K562 (cell line): ENCODE data around the gene BRAT1. TPM values are rescaled to one million over a fixed set of nuclear protein-coding genes. Genes with fewer than 3 reads are reported as not detected.

Experiments
- ATAC-seq: fragments of 200-7000 bp; cut with Tn5 transposase; 3 replicates; pipeline ENCODE4 v1.9.1; 2020; ENCODE audit warnings: moderate library complexity
- BruUV-seq: library from RNA; stranded (reverse); fragments of 400-500 nt; replicated peaks from 2 replicates; lab custom pipeline; 2021; lab: Mats Ljungman, UMichigan
- CTCF ChIA-PET: fragments of 300-600 bp; formaldehyde crosslinking; extraction: SDS; loops from one replicate; lab custom pipeline; 2021; ENCODE audit warnings: low intra/inter-chr PET ratio; lab: Yijun Ruan, JAX
- POLR2A ChIA-PET: fragments of 300-600, 350-650 bp; sonication (Branson Sonifier 250); formaldehyde crosslinking; extraction: SDS; loops from one replicate; lab custom pipeline; 2021; ENCODE audit warnings: antibody characterized with exemption, inconsistent platforms; lab: Yijun Ruan, JAX
- DNase-seq, 4 experiments: peaks; one replicate each; pipeline versions ENCODE4 v3.0.0 to v3.0.0-alpha.2; 2011 to 2018; ENCODE audit warnings: low spot score in 3 of 4, mixed read lengths in 3 of 4; ENCODE audit errors: extremely low read depth in 1 of 4
- FAIRE-seq: peaks from 2 replicates; lab custom pipeline; 2011; peaks lifted over from hg19 to GRCh38; lab: Jason Lieb, UNC
- H2AFZ ChIP-seq: 2 replicates; pipeline ENCODE4 v1.6.0; 2011; ENCODE audit warnings: low read depth, low read length, control low read depth, inconsistent platforms
- H3K27ac ChIP-seq: fragments of 200-600 bp; 3 replicates; pipeline ENCODE4 v1.8.0; 2011; ENCODE audit warnings: low read depth, mild to moderate bottlenecking, control low read depth, inconsistent platforms, low read length, moderate library complexity, mixed read lengths; ENCODE audit errors: extremely low read depth
- H3K27me3 ChIP-seq, 2 experiments: fragments of 300-600 bp in 1 of 2; 2 replicates in 1 of 2; 3 replicates in 1 of 2; pipeline versions ENCODE4 v1.6.0 to v1.8.0; 2011; ENCODE audit warnings: inconsistent platforms in 2 of 2, low read length in 2 of 2, mild to moderate bottlenecking in 1 of 2, mixed read lengths in 1 of 2, moderate library complexity in 1 of 2; ENCODE audit not compliant: control insufficient read depth in 2 of 2, insufficient read depth in 2 of 2
- H3K36me3 ChIP-seq: fragments of 300-600 bp; 3 replicates; pipeline ENCODE4 v1.8.0; 2011; ENCODE audit warnings: mild to moderate bottlenecking, low read length, inconsistent platforms; ENCODE audit not compliant: control insufficient read depth, insufficient read depth
- H3K4me1 ChIP-seq, 2 experiments: fragments of 200-600 bp in 1 of 2; replicated peaks in 1 of 2; 2 replicates in 1 of 2; 3 replicates in 1 of 2; pipeline versions ENCODE4 v1.5.1 to v1.8.0; 2011; ENCODE audit warnings: inconsistent platforms in 2 of 2, low read length in 2 of 2, mild to moderate bottlenecking in 1 of 2, mixed read lengths in 1 of 2, moderate library complexity in 1 of 2; ENCODE audit not compliant: control insufficient read depth in 2 of 2, insufficient read depth in 2 of 2
- H3K4me2 ChIP-seq: 2 replicates; pipeline ENCODE4 v1.6.1; 2011; ENCODE audit warnings: low read length, control low read depth, inconsistent platforms, mixed read lengths; ENCODE audit not compliant: insufficient read depth
- H3K4me3 ChIP-seq: fragments of 200-600 bp; sonication (generic), shearing (Covaris generic); 2 replicates; pipeline ENCODE4 v1.5.1; 2016; ENCODE audit warnings: control low read depth, inconsistent platforms
- H3K79me2 ChIP-seq: fragments of 200-600 bp; 3 replicates; pipeline ENCODE4 v1.8.0; 2011; ENCODE audit warnings: low read length, inconsistent platforms; ENCODE audit not compliant: control insufficient read depth, insufficient read depth
- H3K9ac ChIP-seq, 2 experiments: 2 replicates each; pipeline versions ENCODE4 v1.6.0 to v1.6.1; 2011; ENCODE audit warnings: low read depth in 2 of 2, low read length in 2 of 2, control low read depth in 1 of 2, inconsistent platforms in 1 of 2, mild to moderate bottlenecking in 1 of 2, mixed read lengths in 1 of 2; ENCODE audit not compliant: insufficient read depth in 1 of 2
- H3K9me1 ChIP-seq: one replicate; pipeline ENCODE4 v1.6.0; 2011; ENCODE audit warnings: inconsistent platforms, mild to moderate bottlenecking, low read length, moderate library complexity; ENCODE audit not compliant: control insufficient read depth, insufficient read depth
- H3K9me3 ChIP-seq: replicated peaks from 2 replicates; pipeline ENCODE4 v1.5.1; 2011; ENCODE audit warnings: low read depth, low read length, inconsistent platforms; ENCODE audit not compliant: control insufficient read depth, insufficient read depth
- H4K20me1 ChIP-seq: replicated peaks from 2 replicates; pipeline ENCODE4 v1.6.1; 2011; ENCODE audit warnings: low read length, inconsistent platforms, mixed read lengths; ENCODE audit not compliant: control insufficient read depth, insufficient read depth
- EGR1 ChIP-seq: fragments of 450-650 bp; conservative IDR thresholded peaks from 2 replicates; pipeline ENCODE4 v1.6.1; 2017; ENCODE audit warnings: mild to moderate bottlenecking
- FOXA3 ChIP-seq, 2 experiments: fragments of 450-650 bp in 1 of 2; sonication (generic) in 1 of 2; formaldehyde crosslinking; IDR thresholded peaks in 1 of 2; conservative IDR thresholded peaks in 1 of 2; 2 replicates each; pipeline versions ENCODE4 v1.4.0 to v1.8.0; 2020 to 2022; ENCODE audit warnings: mild to moderate bottlenecking in 2 of 2, missing genetic modification reagents in 1 of 2
- HDAC6 ChIP-seq: IDR thresholded peaks from 2 replicates; pipeline ENCODE4 v1.6.1; 2012; ENCODE audit warnings: low read depth, mild to moderate bottlenecking, control low read depth, inconsistent platforms, low read length, moderate library complexity
- RAD51 ChIP-seq: fragments of 450-650 bp; IDR thresholded peaks from 2 replicates; pipeline ENCODE4 v1.7.1; 2016; ENCODE audit warnings: low read depth, mild to moderate bottlenecking, borderline replicate concordance
- ZNF121 ChIP-seq: sonication (generic); formaldehyde crosslinking; conservative IDR thresholded peaks from 2 replicates; pipeline ENCODE4 v1.8.0; 2022; ENCODE audit warnings: missing genetic modification reagents
- WGBS: fragments of 100-300 bp; shearing (Covaris generic); methylation state at CpG from one replicate; pipeline ENCODE4 v1.1.6; 2016; ENCODE audit warnings: low coverage, mixed read lengths; ENCODE audit not compliant: insufficient coverage; ENCODE audit errors: missing lambda C conversion rate; 5-methylcytosine and 5-hydroxymethylcytosine counted together
- in situ Hi-C: fragments of 300-500 bp; cut with MboI; formaldehyde crosslinking; loops from 4 replicates; pipeline ENCODE4 v1.15.0; 2018; ENCODE audit warnings: inconsistent platforms, mixed read lengths
- intact Hi-C: fragments of 100-400 bp; cut with micrococcal nuclease; formaldehyde crosslinking; loops from 2 replicates; pipeline ENCODE4 v1.14.2; 2022
- polyA plus RNA-seq, 8 experiments: library from polyadenylated mRNA; depleted of rRNA in 4 of 8; stranded (reverse) in 5 of 8; unstranded in 3 of 8; fragments of >200 nt; fragmentation: Nextera tagmentation in 2 of 8; fragmentation: Illumina TruSeq in 1 of 8; extraction: Ambion mirVana in 2 of 8; extraction: Trizol in 1 of 8; gene quantifications; 2 replicates each; pipeline versions ENCODE4 v1.2.1 to v1.2.3, GENCODE V29; 2011 to 2014; ENCODE audit warnings: inconsistent platforms in 1 of 8, missing spikeins in 1 of 8
- total RNA-seq, 7 experiments: library from RNA; depleted of rRNA in 6 of 7; stranded (reverse); fragments of >200 nt in 6 of 7; fragmentation: Illumina TruSeq in 2 of 7; extraction: Trizol in 2 of 7; gene quantifications; 2 replicates each; pipeline versions ENCODE4 v1.2.1 to v1.2.3, GENCODE V29; 2011 to 2021; ENCODE audit warnings: low replicate concordance in 1 of 7
- TF ChIP-seq, protein P1 (sequence below): sonication (generic); formaldehyde crosslinking; IDR thresholded peaks from 2 replicates; pipeline ENCODE4 v1.5.0; 2020; ENCODE audit warnings: missing genetic modification reagents
- TF ChIP-seq, protein P2 (sequence below): sonication (generic); formaldehyde crosslinking; IDR thresholded peaks from 2 replicates; pipeline ENCODE4 v1.4.0; 2020; ENCODE audit warnings: mild to moderate bottlenecking, missing genetic modification reagents

Gene BRAT1
- total and polyA plus RNA-seq, 9 of the 15 experiments (the other 6 are each of a cell fraction or from before 2014, with no cell fraction given), result 0.13 to 49.6 (median 10.5) TPM

DNA sequence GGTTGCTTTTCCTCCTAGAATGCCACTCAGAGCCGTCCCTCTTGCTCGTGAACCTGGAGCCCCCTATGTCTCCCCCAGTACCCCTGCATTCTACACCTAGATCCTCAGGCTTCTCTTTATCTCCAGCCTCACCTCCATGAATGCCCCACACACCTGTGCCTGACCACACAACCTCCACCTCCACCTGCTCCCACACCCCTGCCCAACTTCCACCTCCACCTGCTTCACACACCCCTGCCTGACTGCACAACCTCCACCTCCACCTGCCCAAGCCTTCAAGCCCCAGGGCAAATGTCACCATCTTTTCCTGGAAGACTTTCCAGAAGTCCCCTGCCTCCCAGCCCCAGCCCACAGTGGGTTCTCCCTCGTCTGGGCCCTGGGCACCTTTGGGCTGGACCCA, 42.6 kb downstream of the BRAT1 start:
- ATAC-seq, result no peak
- Histone ChIP-seq H3K9me3 (no peaks in the 10 kb centered on the region), H3K9me1 (no peaks in the 10 kb centered on the region), H3K27ac (no peak overlapping the region), H3K79me2 (no peaks in the 10 kb centered on the region), H3K4me3 (no peak overlapping the region), H3K27me3 (peaks cover 0 to 32% of the 10 kb centered on the region in 2 experiments; a peak in 2 of 5 replicates), H3K4me1 (peaks cover 4 to 68% of the 10 kb centered on the region in 2 experiments; a peak in 4 of 5 replicates), H3K36me3 (no peaks in the 10 kb centered on the region), H3K4me2 (no peak overlapping the region), H2AFZ (no peak overlapping the region)
- no TSS peak for BruUV-seq
- 3% methylated on average over 3 of the region's 3 CpGs for WGBS
- in situ Hi-C loops, result no loop called here
- no peak for DNase-seq
- intact Hi-C loops, result no loop called here
- CTCF ChIA-PET, result no interaction called here
- TF ChIP-seq, protein P1, sequence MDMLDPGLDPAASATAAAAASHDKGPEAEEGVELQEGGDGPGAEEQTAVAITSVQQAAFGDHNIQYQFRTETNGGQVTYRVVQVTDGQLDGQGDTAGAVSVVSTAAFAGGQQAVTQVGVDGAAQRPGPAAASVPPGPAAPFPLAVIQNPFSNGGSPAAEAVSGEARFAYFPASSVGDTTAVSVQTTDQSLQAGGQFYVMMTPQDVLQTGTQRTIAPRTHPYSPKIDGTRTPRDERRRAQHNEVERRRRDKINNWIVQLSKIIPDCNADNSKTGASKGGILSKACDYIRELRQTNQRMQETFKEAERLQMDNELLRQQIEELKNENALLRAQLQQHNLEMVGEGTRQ, result no peak
- no peak for TF ChIP-seq RAD51
- TF ChIP-seq, protein P2, sequence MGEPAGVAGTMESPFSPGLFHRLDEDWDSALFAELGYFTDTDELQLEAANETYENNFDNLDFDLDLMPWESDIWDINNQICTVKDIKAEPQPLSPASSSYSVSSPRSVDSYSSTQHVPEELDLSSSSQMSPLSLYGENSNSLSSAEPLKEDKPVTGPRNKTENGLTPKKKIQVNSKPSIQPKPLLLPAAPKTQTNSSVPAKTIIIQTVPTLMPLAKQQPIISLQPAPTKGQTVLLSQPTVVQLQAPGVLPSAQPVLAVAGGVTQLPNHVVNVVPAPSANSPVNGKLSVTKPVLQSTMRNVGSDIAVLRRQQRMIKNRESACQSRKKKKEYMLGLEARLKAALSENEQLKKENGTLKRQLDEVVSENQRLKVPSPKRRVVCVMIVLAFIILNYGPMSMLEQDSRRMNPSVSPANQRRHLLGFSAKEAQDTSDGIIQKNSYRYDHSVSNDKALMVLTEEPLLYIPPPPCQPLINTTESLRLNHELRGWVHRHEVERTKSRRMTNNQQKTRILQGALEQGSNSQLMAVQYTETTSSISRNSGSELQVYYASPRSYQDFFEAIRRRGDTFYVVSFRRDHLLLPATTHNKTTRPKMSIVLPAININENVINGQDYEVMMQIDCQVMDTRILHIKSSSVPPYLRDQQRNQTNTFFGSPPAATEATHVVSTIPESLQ (CRISPR knock-in tag), result no peak
- no peak for TF ChIP-seq HDAC6
- no peak for TF ChIP-seq ZNF121 (CRISPR knock-in tag)
- no peak for TF ChIP-seq EGR1
- TF ChIP-seq FOXA3 (CRISPR knock-in tag; conservative IDR thresholded peaks at IDR 0.05 in 1 of 2, IDR thresholded peaks at IDR 0.05 in 1 of 2), result no peak
- TF ChIP-seq, all 486 proteins: peak for 0
- Histone ChIP-seq H4K20me1 (no peaks in the 10 kb centered on the region; the same call in 1 of the 2 replicates), H3K9ac (no peak overlapping the region; a peak in 1 of 4 replicates)
- no peak for FAIRE-seq
- POLR2A ChIA-PET, result no interaction called here
